ENCODE data around the gene FCRLA. TPM values are rescaled to one million over a fixed set of nuclear protein-coding genes. Genes with fewer than 3 reads are reported as not detected.
"Not testable (repeated sequence)": the region's sequence is repeated elsewhere in the genome, so short reads cannot be mapped to it uniquely, and the experiment has no call there.

The FCRLA gene
- 0.22 TPM in 1 of 2 replicates, not detected in the other for total RNA-seq (ENCODE audit: low replicate concordance)
- long read RNA-seq, result 0 reads

- no peak within 1 kb of the TSS for H3K4me3 Mint-ChIP-seq
- DNase-seq (ENCODE audit: extremely low spot score, unreplicated experiment), result no peak
- H3K27me3 Mint-ChIP-seq, result peaks cover 17% of the 10 kb centered on the region
- no peak within 1 kb of the TSS for H3K27ac Mint-ChIP-seq
- H3K36me3 Mint-ChIP-seq, result no peaks in the 10 kb centered on the region
- H3K4me1 Mint-ChIP-seq (ENCODE audit: unreplicated experiment), result no peaks in the 10 kb centered on the region
- no peak for TF ChIP-seq CTCF (conservative IDR thresholded peaks at IDR 0.05)
- no peaks in the 10 kb centered on the region for H3K9me3 Mint-ChIP-seq
Observed at GRCh38 chr1:161706482-161707347, at the start of gene FCRLA. FCRLA (plus strand) TSS chr1:161707229; CDS start chr1:161707265, 36 bp downstream.

GRCh38 chr1:161658524-161658923, 48.5 kb upstream of the FCRLA start:
- H3K9me3 Mint-ChIP-seq; H3K36me3 Mint-ChIP-seq; H3K4me1 Mint-ChIP-seq (ENCODE audit: unreplicated experiment); H3K4me3 Mint-ChIP-seq; H3K27me3 Mint-ChIP-seq; H3K27ac Mint-ChIP-seq; DNase-seq (ENCODE audit: extremely low spot score, unreplicated experiment): not testable (repeated sequence)

GRCh38 chr1:161661660-161662311, 45.2 kb upstream of the FCRLA start:
- not testable (repeated sequence) for H3K36me3 Mint-ChIP-seq; H3K9me3 Mint-ChIP-seq; H3K27ac Mint-ChIP-seq; H3K4me1 Mint-ChIP-seq (ENCODE audit: unreplicated experiment); DNase-seq (ENCODE audit: extremely low spot score, unreplicated experiment); H3K27me3 Mint-ChIP-seq; H3K4me3 Mint-ChIP-seq

GRCh38 chr1:161662684-161663339, 44.2 kb upstream of the FCRLA start, which contains the start of gene FCGR2B:
FCGR2B (plus strand) TSS chr1:161663143; CDS start chr1:161663242, 99 bp downstream.
- DNase-seq (ENCODE audit: extremely low spot score, unreplicated experiment); H3K4me1 Mint-ChIP-seq (ENCODE audit: unreplicated experiment); H3K4me3 Mint-ChIP-seq; H3K27ac Mint-ChIP-seq; H3K27me3 Mint-ChIP-seq; H3K9me3 Mint-ChIP-seq; H3K36me3 Mint-ChIP-seq: not testable (repeated sequence)

GRCh38 chr1:161663569-161663968, 43.5 kb upstream of the FCRLA start:
- not testable (repeated sequence) for H3K36me3 Mint-ChIP-seq; H3K4me1 Mint-ChIP-seq (ENCODE audit: unreplicated experiment); H3K4me3 Mint-ChIP-seq; H3K27ac Mint-ChIP-seq; H3K27me3 Mint-ChIP-seq; H3K9me3 Mint-ChIP-seq; DNase-seq (ENCODE audit: extremely low spot score, unreplicated experiment)

GRCh38 chr1:161664689-161665088, 42.3 kb upstream of the FCRLA start:
- DNase-seq (ENCODE audit: extremely low spot score, unreplicated experiment); H3K9me3 Mint-ChIP-seq; H3K27me3 Mint-ChIP-seq; H3K36me3 Mint-ChIP-seq; H3K4me3 Mint-ChIP-seq; H3K4me1 Mint-ChIP-seq (ENCODE audit: unreplicated experiment); H3K27ac Mint-ChIP-seq: not testable (repeated sequence)

GRCh38 chr1:161671045-161672020, 35.7 kb upstream of the FCRLA start:
- H3K4me1 Mint-ChIP-seq (ENCODE audit: unreplicated experiment); H3K4me3 Mint-ChIP-seq; H3K36me3 Mint-ChIP-seq; H3K27me3 Mint-ChIP-seq; H3K27ac Mint-ChIP-seq; DNase-seq (ENCODE audit: extremely low spot score, unreplicated experiment); H3K9me3 Mint-ChIP-seq: not testable (repeated sequence)

- not testable (repeated sequence) for H3K4me1 Mint-ChIP-seq (ENCODE audit: unreplicated experiment); H3K27ac Mint-ChIP-seq; H3K36me3 Mint-ChIP-seq; H3K9me3 Mint-ChIP-seq; H3K4me3 Mint-ChIP-seq; H3K27me3 Mint-ChIP-seq; DNase-seq (ENCODE audit: extremely low spot score, unreplicated experiment)
Observed at GRCh38 chr1:161673437-161673836, 33.6 kb upstream of the FCRLA start.

- not testable (repeated sequence) for H3K27me3 Mint-ChIP-seq; H3K4me3 Mint-ChIP-seq; DNase-seq (ENCODE audit: extremely low spot score, unreplicated experiment); H3K4me1 Mint-ChIP-seq (ENCODE audit: unreplicated experiment); H3K36me3 Mint-ChIP-seq; H3K9me3 Mint-ChIP-seq; H3K27ac Mint-ChIP-seq
Observed at GRCh38 chr1:161674447-161674846, 32.6 kb upstream of the FCRLA start.

- H3K4me3 Mint-ChIP-seq; H3K9me3 Mint-ChIP-seq; H3K27ac Mint-ChIP-seq; DNase-seq (ENCODE audit: extremely low spot score, unreplicated experiment); H3K4me1 Mint-ChIP-seq (ENCODE audit: unreplicated experiment); H3K27me3 Mint-ChIP-seq; H3K36me3 Mint-ChIP-seq: not testable (repeated sequence)
Observed at GRCh38 chr1:161674908-161675307, 32.1 kb upstream of the FCRLA start.
